NOMO-1 treated with DMSO at 0.1 percent for 48 hours (cell line): ENCODE results near the gene ITGB3.

Source experiments
- DNase-seq: peaks from one replicate; lab custom pipeline; 2025; ENCODE audit not compliant: unreplicated experiment; lab: John Stamatoyannopoulos, UW

Gene ITGB3

GRCh38 chr17:47274319-47275069 is 20.9 kb downstream of the ITGB3 start:
- no peak for DNase-seq

DNA sequence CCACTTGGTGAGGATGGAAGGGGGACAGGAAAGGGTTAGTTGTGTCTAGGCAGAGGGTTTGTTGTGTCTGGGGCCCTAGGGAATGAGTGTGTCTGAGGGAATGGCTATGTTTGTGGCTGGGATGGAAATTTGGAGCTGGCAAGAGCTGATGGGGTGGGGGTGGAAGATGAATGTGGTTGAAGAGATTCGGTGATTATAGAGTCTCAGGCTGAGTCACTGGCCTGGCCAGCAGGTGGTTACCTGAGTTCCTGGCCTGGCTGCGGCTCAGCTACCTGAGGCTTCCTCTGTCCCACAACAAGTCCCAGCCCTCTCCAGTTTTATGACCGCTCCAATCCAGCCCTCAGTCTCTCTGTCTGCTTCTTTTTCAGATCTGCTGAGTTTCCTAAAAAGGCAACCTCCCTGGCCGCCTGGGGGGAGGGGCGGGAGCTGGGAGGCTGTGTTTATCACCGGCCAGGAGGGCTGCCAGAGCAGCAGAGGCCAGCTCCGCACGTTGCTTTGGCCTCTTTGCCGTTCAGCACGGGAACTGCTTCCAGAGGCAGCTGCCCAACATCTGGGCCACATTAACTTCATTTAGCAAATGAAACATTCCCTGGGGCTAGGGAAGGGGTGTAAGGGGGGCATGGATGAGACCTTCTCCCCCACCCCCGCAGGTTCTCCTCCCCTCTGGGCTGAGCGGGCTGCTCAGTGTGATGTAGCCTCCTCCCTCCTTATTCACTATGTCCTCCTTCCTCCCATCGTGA is 21.8 kb downstream of the ITGB3 start:
- DNase-seq = no peak

DNA sequence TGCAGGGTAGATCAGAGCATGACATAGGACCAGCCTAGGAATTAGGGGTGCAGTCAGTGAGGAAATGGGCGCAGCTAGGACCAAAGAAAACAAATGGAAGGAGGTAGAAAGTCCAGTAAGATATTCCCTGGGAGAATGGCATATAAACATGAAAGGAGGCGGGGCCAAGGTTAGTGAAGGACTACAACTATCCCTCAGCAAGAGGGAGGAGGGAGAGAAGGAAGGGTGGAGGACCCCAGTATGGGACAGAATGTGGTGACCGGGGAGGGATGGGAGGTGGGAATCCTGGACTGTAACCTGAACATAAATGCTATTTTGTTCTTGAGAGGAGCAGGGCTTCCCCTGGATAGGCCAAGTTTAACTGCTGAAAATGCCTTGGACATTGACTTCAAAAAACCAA is 22.8 kb downstream of the ITGB3 start:
- no peak for DNase-seq

DNA sequence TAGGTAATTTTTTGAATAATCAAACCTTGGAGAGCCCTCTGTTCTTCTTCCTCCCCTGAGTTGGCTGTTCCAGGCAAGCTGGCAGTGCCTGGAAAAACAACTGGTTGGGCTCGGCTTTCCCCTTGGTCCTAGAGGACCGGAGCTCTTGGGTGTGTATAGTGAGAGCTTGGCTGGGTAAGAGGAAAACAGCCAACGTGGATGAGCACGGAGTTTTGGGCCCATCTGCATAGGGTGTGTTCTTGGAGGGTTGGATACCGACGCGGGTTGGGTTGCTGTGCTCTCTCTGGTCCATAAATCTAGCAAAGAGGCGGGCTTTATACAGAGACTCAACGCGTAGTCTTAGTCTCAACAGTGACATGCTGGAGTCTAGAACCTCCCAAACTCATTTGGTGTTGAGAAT is 23.2 kb downstream of the ITGB3 start:
- DNase-seq = no peak

- DNase-seq = no peak
These were observed 24.3 kb downstream of the ITGB3 start for GRCh38 chr17:47277921-47278320.

- DNase-seq = no peak
These were observed 24.9 kb downstream of the ITGB3 start for GRCh38 chr17:47278561-47278960.

GRCh38 chr17:47279062-47279801 is 25.6 kb downstream of the ITGB3 start:
- peak; percentile 84 for DNase-seq

DNA sequence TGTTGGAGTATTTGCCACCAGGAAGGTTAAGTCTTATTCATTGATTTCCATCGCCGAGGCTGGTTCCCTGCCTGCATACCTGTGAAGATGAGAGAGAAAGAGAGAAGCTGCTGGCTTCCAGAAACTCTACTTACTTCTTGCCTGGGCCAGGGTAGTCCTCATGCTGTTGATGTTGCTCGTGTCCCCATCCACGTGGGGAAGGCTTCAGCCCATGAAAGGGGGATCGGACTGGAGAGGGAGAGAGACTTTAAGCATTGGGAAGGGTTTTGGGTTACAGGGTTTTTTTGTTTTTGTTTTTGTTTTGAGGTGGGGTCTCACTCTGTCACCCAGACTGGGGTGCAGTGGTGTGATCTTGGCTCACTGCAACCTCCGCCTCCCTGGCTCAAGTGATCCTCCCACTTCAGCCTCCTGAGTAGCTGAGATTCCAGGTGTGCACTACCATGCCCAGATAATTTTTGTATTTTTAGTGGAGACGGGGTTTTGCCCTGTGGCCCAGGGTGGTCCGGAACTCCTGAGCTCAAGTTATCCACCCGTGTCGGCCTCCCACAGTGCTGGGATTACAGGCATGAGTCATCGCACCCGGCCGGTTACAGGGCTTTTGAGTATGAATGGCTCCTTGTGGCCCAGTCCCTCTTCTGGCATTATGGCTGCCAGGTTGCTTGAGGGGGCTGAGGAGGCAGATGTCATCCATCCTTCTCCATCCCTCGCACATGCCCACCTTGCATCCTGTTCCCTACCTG is 26.6 kb downstream of the ITGB3 start:
- DNase-seq = no peak

DNA sequence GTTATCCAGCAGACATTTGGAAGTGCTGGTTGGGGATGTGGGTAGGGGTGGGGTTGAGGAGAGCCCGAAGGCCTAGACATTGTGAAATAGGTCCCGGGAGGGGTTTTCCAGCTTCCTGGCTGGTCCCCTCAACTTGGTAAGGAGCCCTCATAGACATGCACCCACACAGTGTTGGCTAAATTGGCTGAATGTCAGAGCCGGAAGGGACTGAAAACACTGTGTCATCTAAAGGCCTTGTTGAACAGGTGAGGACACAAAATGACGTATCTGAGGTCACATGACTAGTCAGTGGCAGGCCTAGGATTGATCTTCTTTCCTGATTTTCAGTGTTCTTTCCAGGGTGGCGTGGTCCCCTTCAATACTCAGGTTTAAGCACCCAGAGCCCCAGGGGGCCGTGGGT is 27.6 kb downstream of the ITGB3 start:
- DNase-seq = no peak

DNA sequence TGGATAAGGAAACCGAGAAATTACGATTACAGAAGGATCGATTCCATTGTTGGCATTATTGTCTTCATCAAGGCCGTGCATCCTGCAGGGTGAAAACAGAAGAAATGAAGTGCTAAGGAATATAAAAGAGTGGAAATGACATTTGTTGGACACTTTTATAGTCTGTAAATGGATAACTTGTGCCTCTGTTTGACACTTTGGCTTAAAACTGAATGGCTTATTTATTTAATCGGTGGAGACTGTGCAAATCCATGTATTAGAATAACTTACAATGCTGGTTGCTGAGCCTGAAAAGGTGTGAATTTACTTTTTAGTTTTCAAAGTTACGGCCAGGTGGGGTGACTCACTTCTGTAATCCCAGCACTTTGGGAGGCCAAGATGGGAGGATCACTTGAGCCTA is 31.4 kb downstream of the ITGB3 start:
- no peak for DNase-seq

- no peak for DNase-seq
These were observed 32.7 kb downstream of the ITGB3 start for GRCh38 chr17:47286198-47286914.

GRCh38 chr17:47287068-47287467 is 33.4 kb downstream of the ITGB3 start:
- no peak for DNase-seq

- DNase-seq = no peak
These were observed 34.0 kb downstream of the ITGB3 start for GRCh38 chr17:47287639-47288038.

DNA sequence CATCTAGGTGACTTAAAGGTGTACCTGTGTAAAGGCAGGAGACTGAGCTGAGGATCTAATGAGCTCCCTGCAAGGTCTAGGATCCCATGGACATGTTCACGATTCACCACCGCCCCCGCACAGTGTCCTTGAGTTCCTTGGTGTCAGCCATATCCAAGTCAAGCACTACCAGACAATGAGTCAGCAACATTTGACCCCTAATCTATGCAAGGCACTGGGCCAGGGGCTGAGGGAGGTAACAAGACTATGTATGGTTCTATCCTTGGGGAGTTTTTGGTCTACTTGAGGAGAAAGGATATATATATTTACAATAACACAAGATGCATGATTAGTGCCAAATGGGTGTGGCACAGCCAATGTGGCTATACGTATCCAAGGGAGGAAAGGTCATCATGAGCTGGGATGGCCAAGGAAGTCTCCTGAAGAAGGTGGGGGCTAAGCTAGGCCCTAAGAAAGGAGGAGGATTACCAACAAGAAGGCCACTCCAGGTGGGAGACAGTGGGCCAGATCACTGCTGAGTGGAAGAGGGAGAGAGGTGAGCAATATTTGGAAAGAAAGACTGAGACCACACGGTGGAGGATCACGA is 35.0 kb downstream of the ITGB3 start:
- no peak for DNase-seq

DNA sequence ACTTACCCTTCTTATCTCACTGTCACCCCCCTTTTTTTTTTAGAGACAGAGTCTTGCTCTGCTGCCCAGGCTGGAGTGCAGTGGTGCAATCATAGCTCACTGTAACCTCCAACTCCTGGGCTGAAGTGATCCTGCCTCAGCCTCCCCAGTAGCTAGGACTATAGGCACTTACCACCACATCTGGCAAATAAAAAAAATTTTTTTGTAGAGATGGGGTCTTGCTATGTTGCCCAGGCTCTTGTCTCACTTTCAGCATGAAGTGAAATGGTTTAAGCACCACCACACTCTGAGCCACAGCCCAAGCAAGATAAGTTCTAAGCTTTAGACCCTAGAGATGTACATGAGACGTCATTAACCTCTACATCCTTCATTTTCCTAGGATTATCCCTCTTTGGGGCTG is 35.7 kb downstream of the ITGB3 start:
- DNase-seq = no peak

GRCh38 chr17:47290870-47291241 is 37.2 kb downstream of the ITGB3 start:
- DNase-seq = no peak

- no peak for DNase-seq
These were observed 37.7 kb downstream of the ITGB3 start for GRCh38 chr17:47291242-47291873.

- no peak for DNase-seq
These were observed 38.6 kb downstream of the ITGB3 start for GRCh38 chr17:47292206-47292605.

GRCh38 chr17:47295037-47295873 is 41.6 kb downstream of the ITGB3 start:
- DNase-seq = no peak
